NCI-H128 (cell line): ENCODE data around the gene SLC34A1.

Source experiments
- DNase-seq: peaks from one replicate; lab custom pipeline; 2025; ENCODE audit not compliant: unreplicated experiment; lab: John Stamatoyannopoulos, UW

The SLC34A1 gene

DNA sequence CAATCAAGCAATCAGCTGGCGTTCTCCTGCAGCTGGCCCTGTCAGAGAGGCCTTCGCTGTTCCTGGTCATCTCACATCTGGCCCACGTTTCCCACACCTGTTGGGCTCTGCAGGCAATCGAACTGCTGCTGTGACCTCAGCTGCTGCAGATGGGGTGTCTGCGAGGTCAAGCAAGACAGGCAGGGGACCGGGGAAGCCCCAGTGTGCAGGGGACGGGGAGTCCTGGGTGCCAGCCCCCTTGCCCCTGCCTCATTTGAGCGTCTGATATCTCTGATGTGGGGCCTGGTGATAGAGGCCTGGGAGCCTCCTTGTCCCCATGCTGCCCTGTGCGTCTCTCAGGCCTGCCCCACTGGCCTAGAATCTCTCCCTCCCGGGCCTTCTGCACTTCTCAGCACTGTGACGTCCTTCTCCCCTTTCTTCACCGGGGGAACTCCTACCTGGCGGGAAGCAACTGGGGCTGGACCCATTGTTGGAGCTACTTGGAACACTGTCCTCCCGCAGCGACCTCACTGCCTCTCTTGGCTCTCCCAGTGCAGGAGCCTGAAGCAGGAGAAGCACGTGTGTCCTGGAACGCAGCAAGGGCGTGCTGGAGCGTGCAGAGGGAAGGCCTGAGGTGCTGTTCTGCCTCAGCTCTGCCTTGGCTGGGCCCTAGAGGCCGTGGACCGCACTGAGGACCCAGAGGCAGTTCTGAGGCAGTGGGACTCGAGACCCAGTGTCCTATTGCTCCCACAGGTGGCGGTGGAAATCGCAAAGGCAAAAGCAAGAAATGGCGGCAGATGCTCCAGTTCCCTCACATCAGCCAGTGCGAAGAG is 46.1 kb downstream of the SLC34A1 start:
- no peak for DNase-seq

DNA sequence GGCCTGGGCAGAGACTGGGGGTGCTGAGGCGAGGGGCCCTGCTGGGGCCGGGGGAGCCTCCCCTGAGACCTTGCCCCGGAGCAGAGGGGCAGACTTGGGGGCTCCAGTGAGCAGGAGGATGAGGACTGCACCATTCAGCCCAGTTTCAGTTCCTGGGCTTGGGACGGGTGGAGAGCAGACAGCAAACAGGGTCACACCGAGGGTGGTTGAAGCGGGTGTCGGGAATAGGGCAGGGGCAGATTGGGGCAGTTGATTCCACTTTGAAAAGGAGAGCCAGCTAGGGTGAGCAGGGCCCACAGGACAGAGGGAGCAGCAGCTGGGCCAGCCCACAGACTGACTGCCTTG is 46.7 kb downstream of the SLC34A1 start:
- DNase-seq = no peak

DNA sequence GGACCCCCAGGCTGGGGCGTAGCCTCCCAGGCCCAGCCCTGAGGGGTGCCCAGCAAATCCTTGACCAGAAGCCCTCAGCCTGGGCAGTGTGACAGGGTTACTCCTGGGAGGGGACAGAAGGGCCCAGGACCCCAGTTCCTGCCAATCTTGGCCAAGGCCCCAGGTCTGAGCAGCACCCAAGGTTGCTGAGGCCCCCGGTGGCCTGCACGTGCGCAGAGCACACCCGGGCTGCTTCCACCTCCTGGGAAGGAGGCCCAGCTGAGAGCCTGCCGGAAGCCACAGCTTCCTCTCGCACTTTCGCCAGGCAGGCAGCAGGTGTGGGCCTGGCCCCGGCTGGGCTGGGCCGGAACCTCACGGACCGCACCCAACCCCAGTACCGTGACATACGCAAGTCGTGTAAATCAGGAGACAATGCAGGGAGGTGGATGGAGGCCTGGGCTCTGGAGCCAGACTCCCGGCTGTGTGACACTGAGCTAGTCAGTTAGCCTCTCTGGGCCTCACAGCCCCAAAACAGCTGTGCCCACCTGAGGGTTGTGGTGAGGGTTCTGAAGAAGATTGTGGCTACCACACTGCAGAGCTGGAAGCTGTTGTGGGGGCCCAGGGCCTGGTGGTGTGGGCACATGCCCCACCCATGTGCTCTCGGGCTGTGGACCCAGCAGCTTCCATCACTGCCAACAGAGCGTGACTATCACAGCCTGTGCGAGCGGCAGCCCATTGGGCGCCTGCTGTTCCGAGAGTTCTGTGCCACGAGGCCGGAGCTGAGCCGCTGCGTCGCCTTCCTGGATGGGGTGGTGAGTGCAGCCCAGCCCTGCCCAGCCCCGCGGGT is 47.3 kb downstream of the SLC34A1 start:
- DNase-seq = no peak

DNA sequence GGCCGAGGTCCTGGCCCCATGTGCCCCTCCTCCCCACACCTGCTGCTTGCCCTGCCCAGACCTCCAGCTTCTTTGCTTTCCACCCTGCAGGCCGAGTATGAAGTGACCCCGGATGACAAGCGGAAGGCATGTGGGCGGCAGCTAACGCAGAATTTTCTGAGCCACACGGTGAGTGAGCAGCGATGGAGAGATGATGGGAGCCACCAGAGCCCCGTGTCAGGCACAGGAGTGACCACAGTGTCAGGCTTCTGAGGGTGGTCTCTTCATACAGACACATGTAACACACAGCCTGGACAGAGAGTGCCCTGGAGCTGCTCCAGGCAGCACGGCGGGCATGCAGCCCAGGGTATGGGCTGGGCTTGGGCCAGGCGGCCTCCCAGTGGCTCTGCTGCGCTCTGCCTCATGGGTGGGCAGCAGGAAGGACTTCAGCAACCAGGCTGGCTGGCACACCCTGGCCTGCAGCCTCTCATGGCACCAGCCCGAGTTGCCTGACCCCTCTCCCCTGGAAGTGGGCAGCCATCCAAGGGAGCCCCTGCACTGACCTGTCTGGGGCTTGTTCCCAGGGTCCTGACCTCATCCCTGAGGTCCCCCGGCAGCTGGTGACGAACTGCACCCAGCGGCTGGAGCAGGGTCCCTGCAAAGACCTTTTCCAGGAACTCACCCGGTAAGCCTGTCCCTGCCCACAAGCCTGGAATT is 48.1 kb downstream of the SLC34A1 start:
- no peak for DNase-seq

DNA sequence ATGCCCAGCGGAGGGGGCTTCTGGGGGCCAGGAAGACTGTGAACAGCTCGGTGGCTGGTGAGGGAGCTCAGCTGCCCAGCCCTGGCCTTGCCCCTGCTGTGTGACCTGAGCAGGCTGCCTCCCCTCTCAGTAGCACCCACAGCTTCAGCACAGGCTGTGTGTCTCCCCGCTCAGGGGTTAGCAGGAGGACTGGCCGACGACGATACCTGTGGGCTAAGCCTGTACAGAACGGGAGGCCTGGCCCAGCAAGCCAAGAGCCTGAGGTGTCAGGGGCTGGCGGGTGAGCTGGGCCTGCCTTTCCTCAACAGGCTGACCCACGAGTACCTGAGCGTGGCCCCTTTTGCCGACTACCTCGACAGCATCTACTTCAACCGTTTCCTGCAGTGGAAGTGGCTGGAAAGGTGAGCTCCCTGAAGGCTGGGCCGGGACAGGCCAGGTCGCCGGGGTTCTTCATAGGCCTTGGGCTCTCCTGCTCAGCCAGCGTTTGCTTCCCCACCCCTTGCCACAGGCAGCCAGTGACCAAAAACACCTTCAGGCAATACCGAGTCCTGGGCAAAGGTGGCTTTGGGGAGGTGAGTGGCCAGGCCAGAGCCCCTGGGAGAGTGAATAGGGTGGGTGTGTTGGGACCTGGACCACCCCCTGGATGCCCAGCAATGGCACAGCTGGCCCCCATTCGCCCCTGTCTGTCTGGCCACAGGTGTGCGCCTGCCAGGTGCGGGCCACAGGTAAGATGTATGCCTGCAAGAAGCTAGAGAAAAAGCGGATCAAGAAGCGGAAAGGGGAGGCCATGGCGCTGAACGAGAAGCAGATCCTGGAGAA is 48.8 kb downstream of the SLC34A1 start:
- DNase-seq = no peak

DNA sequence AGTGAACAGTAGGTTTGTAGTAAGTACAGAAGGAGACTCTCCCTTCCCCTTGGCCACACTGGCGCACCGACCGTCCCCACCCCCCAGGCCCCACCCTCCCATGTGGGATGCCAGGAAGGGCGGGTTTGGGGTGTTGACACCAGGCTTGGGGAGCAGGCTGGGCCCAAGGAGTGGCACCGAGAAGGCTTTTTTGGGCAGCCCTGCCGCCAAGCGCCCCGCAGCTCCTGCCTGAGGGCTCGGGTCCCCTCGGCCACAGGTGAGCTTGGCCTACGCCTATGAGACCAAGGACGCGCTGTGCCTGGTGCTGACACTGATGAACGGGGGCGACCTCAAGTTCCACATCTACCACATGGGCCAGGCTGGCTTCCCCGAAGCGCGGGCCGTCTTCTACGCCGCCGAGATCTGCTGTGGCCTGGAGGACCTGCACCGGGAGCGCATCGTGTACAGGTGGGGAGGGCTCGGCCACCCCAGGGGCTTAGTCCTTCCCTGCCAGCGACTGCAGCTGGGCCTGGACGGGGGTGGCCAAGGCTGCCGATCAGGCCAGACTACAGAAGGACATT is 49.5 kb downstream of the SLC34A1 start:
- no peak for DNase-seq

DNA sequence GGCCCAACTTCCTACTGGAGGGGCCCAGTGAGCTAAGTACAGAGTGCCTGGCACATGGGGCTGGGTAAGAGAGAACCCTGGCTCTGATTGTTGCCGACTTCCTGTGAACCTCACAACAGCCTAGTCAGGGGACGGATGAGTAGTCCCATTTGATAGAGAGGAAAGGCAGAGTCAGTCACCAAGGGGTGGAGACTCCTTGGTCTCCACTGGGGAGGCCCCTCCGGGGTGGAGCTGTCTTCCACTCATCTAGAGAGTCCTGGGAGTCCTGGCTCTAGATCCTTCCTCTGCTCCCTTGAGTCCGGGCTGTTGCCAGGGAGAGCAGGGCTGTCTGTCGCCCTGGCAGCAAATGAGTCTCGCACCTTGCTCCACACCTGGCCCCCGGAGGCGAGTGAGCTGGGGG is 50.2 kb downstream of the SLC34A1 start:
- DNase-seq = no peak

DNA sequence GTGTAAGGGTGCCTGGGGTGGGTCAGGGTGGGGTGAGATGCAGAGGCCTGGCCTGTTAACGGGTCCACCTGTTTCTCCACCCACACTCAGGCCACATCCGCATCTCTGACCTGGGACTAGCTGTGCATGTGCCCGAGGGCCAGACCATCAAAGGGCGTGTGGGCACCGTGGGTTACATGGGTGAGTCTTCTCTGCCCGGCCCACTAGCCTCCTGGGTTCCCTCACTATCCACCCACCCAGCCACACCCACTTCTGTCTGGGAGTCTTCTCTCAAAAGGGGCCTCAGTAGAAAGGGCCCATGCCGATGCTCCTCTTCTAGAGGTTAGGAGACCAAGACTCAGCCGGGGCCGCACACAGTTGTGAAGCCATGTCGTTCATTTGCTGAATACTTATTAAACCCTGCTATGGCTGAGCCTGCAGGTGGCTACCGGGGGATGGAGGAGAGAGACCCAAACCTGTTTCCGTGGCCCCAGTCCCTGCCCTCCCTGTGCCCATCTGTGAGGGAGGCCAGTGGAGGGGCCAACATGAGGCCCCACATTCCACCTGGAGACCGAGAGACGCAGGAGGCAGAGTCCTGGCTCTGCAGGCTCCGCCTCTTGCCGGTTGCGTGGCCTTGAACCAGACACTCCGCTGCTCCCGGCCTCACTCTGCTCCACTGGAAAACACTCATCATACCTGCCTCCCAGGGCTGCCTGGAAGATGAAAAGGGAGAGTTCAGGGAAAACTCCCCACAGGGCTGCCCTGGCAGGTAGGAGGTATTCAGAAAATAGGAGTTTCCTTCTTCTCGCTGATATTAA is 50.9 kb downstream of the SLC34A1 start:
- DNase-seq = no peak

DNA sequence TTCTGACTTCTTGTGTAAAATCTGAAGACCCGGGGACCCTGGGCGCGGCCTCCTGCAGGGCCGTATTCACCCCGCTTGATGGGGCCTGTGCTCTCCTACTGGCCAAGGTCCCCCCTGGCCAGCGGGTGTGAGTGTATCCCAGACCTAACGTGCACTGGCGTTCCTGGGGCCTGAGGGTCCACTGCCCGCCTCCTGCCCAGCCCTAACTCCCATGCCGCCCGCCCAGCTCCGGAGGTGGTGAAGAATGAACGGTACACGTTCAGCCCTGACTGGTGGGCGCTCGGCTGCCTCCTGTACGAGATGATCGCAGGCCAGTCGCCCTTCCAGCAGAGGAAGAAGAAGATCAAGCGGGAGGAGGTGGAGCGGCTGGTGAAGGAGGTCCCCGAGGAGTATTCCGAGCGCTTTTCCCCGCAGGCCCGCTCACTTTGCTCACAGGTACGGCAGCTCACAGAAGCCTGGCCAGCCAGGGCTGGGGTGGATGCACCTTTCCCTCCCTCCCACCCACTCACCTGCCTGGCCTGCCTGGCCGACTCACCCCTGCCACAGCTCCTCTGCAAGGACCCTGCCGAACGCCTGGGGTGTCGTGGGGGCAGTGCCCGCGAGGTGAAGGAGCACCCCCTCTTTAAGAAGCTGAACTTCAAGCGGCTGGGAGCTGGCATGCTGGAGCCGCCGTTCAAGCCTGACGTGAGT is 51.8 kb downstream of the SLC34A1 start:
- no peak for DNase-seq

DNA sequence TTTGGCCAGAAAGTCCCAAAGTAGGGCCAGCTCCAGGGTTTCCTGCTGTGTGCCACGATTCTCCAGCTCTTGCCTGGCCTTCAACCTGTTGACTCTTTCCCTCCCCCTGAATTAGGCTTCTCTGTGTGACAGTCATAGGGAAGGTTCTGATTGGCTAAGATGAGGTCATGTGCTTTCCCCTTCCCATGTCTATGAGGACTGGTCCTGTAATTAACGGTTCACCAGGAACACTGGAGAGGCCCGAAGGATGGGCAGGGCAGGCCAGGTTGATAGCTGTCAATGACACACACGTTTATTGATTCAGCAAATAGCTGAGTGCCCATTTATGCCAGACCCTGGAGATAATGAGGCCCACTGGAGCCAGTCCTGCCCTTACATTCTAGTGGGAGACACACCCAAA is 53.4 kb downstream of the SLC34A1 start:
- DNase-seq = no peak

DNA sequence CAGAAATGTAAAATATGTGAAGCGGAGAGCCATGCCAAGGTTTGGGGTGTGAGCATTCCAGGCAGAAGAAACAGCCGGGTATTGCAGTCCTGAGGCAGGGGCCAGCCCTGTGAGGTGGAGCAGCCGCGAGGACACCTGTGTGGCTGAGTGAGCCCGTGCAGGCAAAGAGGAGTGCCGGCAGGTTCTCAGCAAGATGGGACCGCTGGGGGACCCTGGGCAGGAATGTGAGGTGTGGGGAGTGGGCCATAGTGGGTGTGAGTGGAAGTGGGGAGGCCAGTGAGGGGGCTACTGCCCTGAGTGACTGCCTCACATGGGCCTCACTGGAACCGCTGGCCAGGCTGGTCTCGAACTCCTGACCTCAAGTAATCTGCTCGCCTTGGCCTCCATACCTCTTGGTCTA is 54.2 kb downstream of the SLC34A1 start:
- no peak for DNase-seq

DNA sequence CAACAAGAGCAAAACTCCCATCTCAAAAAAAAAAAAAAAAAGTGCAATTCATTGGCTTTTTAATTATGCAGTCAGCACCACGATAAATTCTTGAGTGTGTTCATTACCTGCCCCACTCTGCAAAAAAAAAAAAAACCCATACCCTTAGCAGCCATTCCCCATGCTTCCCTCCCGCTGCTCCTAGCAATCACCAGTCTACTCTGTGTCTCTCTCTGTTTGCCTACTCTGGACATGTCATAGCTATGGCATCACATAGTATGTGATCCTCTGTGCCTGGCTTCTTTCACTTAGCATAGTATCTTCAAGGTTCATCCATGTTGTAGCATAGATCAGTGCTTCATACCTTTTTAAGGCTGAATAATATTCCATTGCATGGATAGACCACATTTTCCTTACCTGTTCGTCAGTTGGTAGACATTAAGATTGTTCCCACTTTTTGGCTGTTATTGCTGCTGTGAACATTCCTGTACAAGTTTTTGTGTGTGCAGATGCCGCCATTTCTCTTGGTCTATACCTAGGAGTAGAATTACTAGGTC is 55.4 kb downstream of the SLC34A1 start:
- DNase-seq = no peak

DNA sequence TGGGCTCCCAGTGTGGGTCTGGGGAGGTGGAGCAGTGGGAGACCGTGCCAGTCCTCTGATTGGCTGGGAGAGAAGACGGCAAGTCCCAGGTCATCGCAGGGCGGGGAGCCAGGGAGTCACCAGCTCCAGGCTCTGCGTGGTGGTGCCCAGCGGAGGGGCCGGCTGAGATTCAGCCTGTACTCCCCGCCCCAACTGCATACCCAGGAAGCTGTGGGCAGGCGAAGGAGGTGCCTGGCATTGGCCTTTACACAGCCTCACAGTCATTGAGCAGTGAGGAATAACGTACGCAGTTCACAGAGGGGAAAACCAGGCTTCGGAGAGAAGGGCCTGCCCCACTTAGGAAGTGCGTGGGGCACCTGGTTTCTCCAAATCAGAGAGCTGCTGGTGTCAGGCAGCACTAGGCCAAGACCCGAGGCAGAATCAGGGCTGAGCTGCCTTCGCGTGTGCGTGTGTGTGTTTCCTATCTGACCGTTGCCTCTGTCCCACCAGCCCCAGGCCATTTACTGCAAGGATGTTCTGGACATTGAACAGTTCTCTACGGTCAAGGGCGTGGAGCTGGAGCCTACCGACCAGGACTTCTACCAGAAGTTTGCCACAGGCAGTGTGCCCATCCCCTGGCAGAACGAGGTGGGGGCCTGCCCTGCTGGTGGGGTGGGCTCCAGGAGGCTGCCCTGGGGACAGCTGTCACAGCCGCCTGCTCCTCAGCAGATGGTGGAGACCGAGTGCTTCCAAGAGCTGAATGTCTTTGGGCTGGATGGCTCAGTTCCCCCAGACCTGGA is 56.2 kb downstream of the SLC34A1 start:
- no peak for DNase-seq

DNA sequence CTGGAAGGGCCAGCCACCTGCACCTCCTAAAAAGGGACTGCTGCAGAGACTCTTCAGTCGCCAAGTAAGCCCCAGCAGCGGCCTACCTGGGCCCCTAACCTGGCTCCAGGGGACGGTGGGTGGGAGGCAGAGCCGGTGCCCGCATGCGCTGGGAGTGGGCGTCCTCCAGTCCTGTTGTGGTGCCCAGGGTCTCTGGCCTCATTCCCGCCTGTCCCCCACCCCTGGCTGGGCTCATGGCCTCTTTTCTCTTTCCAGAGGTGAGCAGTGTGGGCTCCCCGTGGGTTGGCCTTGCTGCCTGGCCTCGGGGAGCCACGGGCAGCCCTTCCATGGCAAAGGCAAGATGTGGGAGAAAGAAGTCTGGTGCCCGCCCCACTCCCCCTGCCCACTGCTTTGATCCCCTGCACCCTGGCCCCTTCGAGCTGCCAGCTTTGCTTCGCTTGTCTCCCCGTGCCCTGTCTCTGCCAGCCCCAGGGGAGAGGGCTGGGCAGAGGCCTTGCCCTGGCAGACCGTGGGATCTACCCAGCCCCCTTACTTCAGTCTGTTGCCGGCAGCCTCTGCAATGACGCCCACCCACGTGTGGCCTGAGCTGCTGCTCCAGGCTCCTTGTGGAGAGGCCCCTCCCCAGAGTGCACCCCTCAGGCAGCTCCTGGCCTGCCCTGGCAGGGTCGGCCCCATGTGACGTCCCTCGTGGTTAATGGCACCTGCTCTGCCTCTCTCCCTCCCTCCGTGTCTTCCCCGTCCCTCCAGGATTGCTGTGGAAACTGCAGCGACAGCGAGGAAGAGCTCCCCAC is 57.0 kb downstream of the SLC34A1 start:
- DNase-seq = no peak

DNA sequence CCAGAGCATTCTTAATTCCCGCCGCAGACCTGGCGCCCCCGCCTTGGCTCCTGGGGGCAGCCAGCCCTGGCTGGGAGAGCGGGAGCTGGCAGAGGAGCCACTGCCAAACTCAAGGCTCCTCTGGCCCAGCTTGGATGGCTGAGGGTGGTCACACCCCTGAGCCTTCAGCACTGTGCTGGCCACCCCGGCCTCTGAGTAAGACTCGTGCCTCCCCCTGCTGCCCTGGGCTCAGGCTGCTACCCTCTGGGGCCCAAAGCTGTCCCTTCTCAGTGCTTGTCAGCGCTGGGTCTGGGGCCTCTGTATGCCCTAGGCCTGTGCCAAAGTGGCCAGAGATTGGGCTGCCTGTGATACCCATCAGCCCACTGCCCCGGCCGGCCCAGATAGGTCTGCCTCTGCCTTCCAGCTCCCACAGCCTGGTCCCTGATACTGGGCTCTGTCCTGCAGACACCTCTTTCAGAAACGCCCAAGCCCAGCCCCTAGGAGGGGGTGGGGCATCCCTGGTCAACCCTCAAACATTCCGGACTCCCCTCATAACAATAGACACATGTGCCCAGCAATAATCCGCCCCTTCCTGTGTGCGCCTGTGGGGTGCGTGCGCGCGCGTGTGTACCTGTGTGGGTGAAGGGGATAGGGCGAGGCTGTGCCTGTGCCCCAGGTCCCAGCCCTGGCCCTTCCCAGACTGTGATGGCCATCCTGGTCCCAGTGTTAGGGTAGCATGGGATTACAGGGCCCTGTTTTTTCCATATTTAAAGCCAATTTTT is 58.0 kb downstream of the SLC34A1 start:
- DNase-seq = no peak

DNA sequence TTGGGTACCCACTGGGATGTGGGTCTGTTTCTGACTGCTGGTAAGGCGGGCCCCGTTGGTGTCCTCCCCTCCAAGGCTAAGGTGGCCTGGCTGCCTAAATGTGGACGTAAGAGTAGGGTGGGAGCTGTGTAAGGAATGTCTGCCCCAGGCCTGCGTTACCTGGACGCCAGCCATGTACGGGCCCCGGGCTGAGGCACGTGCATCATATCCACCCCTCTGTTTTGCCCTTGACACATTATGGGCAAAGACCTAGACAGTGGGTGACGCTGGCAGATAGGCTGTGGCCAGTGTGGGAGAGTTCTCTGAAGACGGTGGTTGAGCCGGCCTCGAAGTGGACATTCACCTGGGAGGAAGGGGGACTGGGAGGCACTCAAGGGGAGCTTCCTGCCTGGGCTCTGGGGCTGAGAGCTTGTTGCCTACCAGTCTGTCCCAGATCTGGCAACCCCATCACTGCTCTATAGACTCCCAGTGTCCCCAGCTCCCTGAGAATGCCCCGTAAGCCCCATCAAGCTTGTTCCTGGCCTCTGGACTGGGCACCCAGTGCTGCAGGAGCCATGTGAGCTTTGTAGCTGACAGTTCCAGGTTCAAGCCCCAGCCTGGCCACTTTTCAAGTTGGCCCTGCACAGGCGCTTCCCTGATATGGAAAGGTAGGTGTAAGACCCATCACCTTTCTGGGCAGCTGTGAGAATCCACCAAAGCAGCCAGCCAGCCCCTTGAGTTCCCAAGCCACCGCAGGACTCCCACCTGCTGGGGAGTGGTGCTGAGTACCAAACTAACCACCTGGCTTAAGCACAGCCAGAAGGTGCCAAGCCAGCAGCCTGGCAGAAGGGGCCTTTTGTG is 59.1 kb downstream of the SLC34A1 start:
- DNase-seq = no peak
